Measurements from ENCODE around the gene MEGF6. TPM values are rescaled to one million over a fixed set of nuclear protein-coding genes. Genes with fewer than 3 reads are reported as not detected.

The MEGF6 gene
- total RNA-seq, 1 experiment from 2014 or later: 32.4 TPM

- intact Hi-C loops (cut with micrococcal nuclease; ENCODE audit: unreplicated experiment): no loop called here
- H3K36me3 Mint-ChIP-seq (ENCODE audit: insufficient read depth, unreplicated experiment): no peaks in the 10 kb centered on the region
- H3K4me1 Mint-ChIP-seq (ENCODE audit: low read depth, unreplicated experiment): no peaks in the 10 kb centered on the region
- no peak for DNase-seq
- BruUV-seq (replicated peaks): no TSS peak
- TF ChIP-seq, protein P1, sequence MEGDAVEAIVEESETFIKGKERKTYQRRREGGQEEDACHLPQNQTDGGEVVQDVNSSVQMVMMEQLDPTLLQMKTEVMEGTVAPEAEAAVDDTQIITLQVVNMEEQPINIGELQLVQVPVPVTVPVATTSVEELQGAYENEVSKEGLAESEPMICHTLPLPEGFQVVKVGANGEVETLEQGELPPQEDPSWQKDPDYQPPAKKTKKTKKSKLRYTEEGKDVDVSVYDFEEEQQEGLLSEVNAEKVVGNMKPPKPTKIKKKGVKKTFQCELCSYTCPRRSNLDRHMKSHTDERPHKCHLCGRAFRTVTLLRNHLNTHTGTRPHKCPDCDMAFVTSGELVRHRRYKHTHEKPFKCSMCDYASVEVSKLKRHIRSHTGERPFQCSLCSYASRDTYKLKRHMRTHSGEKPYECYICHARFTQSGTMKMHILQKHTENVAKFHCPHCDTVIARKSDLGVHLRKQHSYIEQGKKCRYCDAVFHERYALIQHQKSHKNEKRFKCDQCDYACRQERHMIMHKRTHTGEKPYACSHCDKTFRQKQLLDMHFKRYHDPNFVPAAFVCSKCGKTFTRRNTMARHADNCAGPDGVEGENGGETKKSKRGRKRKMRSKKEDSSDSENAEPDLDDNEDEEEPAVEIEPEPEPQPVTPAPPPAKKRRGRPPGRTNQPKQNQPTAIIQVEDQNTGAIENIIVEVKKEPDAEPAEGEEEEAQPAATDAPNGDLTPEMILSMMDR (IDR thresholded peaks at IDR 0.05; ENCODE audit: unreplicated experiment): no peak
- CTCF ChIA-PET: no interaction called here
- H3K9me3 Mint-ChIP-seq (ENCODE audit: low read depth, unreplicated experiment): no peaks in the 10 kb centered on the region
- no peaks in the 10 kb centered on the region for H3K27me3 Mint-ChIP-seq (ENCODE audit: unreplicated experiment)
- H3K27ac Mint-ChIP-seq (ENCODE audit: unreplicated experiment): no peak overlapping the region
- H3K4me3 Mint-ChIP-seq (ENCODE audit: low read depth, unreplicated experiment): no peak overlapping the region
Observed at GRCh38 chr1:3508757-3509415, 102.4 kb downstream of the MEGF6 start.

- intact Hi-C loops (cut with micrococcal nuclease; ENCODE audit: unreplicated experiment): no loop called here
- no peak for DNase-seq
- Mint-ChIP-seq H3K27me3 (ENCODE audit: unreplicated experiment) (no peaks in the 10 kb centered on the region), H3K9me3 (ENCODE audit: low read depth, unreplicated experiment) (no peaks in the 10 kb centered on the region), H3K4me1 (ENCODE audit: low read depth, unreplicated experiment) (no peaks in the 10 kb centered on the region), H3K4me3 (ENCODE audit: low read depth, unreplicated experiment) (no peak overlapping the region), H3K27ac (ENCODE audit: unreplicated experiment) (no peak overlapping the region), H3K36me3 (ENCODE audit: insufficient read depth, unreplicated experiment) (peaks cover 5% of the 10 kb centered on the region)
- no TSS peak for BruUV-seq (replicated peaks)
- TF ChIP-seq, protein P1 (IDR thresholded peaks at IDR 0.05; ENCODE audit: unreplicated experiment): no peak
- CTCF ChIA-PET: no interaction called here
Observed at GRCh38 chr1:3507636-3508275, 103.6 kb downstream of the MEGF6 start.

GRCh38 chr1:3506943-3507342 is 104.4 kb downstream of the MEGF6 start:
- no peaks in the 10 kb centered on the region for H3K27me3 Mint-ChIP-seq (ENCODE audit: unreplicated experiment)
- intact Hi-C loops (cut with micrococcal nuclease; ENCODE audit: unreplicated experiment): no loop called here
- BruUV-seq (replicated peaks): no TSS peak
- H3K36me3 Mint-ChIP-seq (ENCODE audit: insufficient read depth, unreplicated experiment): peaks cover 5% of the 10 kb centered on the region
- TF ChIP-seq, protein P1 (IDR thresholded peaks at IDR 0.05; ENCODE audit: unreplicated experiment): no peak
- H3K4me3 Mint-ChIP-seq (ENCODE audit: low read depth, unreplicated experiment): no peak overlapping the region
- CTCF ChIA-PET: no interaction called here
- no peaks in the 10 kb centered on the region for H3K4me1 Mint-ChIP-seq (ENCODE audit: low read depth, unreplicated experiment)
- no peak for DNase-seq
- no peak overlapping the region for H3K27ac Mint-ChIP-seq (ENCODE audit: unreplicated experiment)
- no peaks in the 10 kb centered on the region for H3K9me3 Mint-ChIP-seq (ENCODE audit: low read depth, unreplicated experiment)

DNA sequence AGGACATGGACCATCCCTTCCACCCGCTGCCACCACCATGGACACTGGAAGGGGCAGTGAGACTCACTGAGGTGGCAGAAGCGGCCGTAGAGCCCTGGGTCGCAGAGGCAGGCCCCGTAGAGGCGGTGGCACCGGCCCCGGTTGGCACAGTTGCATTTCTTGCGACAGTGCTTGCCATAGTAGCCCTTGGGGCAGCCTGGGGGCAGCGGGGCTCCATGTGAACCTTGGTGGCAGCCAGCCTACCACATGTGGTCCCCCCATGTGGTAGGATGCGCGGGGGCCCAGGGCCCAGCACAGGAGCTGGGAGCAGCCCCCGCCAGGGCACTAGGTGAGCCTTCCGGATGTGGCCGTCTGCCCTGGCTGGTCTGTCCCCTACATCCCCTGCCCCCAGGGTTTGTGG is 105.3 kb downstream of the MEGF6 start:
- BruUV-seq (replicated peaks): no TSS peak
- Mint-ChIP-seq H3K9me3 (ENCODE audit: low read depth, unreplicated experiment) (no peaks in the 10 kb centered on the region), H3K4me3 (ENCODE audit: low read depth, unreplicated experiment) (no peak overlapping the region), H3K4me1 (ENCODE audit: low read depth, unreplicated experiment) (no peaks in the 10 kb centered on the region), H3K27ac (ENCODE audit: unreplicated experiment) (no peak overlapping the region), H3K27me3 (ENCODE audit: unreplicated experiment) (no peaks in the 10 kb centered on the region), H3K36me3 (ENCODE audit: insufficient read depth, unreplicated experiment) (peaks cover 5% of the 10 kb centered on the region)
- DNase-seq: no peak
- TF ChIP-seq, protein P1 (IDR thresholded peaks at IDR 0.05; ENCODE audit: unreplicated experiment): no peak
- CTCF ChIA-PET: no interaction called here
- intact Hi-C loops (cut with micrococcal nuclease; ENCODE audit: unreplicated experiment): no loop called here

Data from Calu3 (cell line).